Stimulated activated memory B cell treated with anti-CD40 and anti-IgM and Interleukin-4, amounts not matched to agents 10 μg/mL and 1 μg/mL and 100 μg/mL, for 72 hours (primary cell): ENCODE data around the gene CLEC10A.
"Not testable (repeated sequence)": the region's sequence is repeated elsewhere in the genome, so short reads cannot be mapped to it uniquely, and the experiment has no call there.

ENCODE experiments used
- ATAC-seq: fragments of 150-1000 bp; cut with Tn5 transposase; 2 replicates; pipeline ENCODE4 v1.10.0; 2021
- H3K27ac Mint-ChIP-seq: one replicate; pipeline ENCODE4 v1.8.0; 2022; ENCODE audit warnings: mild to moderate bottlenecking, mixed read lengths
- H3K27me3 Mint-ChIP-seq: one replicate; pipeline ENCODE4 v1.8.0; 2022; ENCODE audit warnings: mixed read lengths
- H3K36me3 Mint-ChIP-seq: one replicate; pipeline ENCODE4 v1.8.0; 2022; ENCODE audit warnings: mixed read lengths
- H3K4me1 Mint-ChIP-seq: one replicate; pipeline ENCODE4 v1.8.0; 2022; ENCODE audit warnings: mixed read lengths
- H3K4me3 Mint-ChIP-seq: one replicate; pipeline ENCODE4 v1.8.0; 2022; ENCODE audit warnings: mild to moderate bottlenecking, moderate library complexity, mixed read lengths
- H3K9me3 Mint-ChIP-seq: one replicate; pipeline ENCODE4 v1.8.0; 2022; ENCODE audit warnings: mixed read lengths

CLEC10A gene

DNA sequence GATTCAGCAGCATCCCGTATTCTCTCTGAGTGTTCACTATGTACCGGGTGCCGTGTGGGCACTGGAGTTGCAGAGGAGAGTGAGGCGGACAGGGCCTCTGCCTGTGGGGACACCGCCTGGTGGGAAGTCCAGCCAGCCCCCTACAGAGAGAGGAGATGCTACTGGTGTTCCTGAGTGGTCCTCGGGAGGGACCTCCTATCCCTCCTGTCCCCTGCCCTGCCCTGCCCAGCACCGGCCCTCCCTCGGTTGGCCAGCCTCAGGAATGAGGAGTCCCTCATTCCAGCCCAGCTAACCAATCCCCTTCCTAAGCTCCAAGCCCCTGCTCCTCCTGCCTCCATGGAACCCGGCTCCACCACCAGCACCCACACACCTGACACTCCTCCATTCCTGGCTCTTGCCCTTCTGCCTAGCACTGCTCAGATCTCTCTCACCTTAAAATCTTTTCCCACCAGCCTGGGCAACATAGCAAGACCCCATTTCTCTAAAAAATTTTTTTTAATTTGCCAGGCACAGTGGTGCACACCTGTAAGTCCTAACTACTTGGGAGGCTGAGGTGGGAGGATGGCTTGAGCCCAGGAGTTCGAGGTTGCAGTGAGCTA is 32.6 kb upstream of the CLEC10A start:
- Mint-ChIP-seq H3K36me3 (no peaks in the 10 kb centered on the region), H3K27ac (no peak overlapping the region), H3K4me3 (no peak overlapping the region), H3K4me1 (peaks cover 11% of the 10 kb centered on the region), H3K9me3 (peaks cover 3% of the 10 kb centered on the region), H3K27me3 (peaks cover 34% of the 10 kb centered on the region)
- ATAC-seq = no peak

DNA sequence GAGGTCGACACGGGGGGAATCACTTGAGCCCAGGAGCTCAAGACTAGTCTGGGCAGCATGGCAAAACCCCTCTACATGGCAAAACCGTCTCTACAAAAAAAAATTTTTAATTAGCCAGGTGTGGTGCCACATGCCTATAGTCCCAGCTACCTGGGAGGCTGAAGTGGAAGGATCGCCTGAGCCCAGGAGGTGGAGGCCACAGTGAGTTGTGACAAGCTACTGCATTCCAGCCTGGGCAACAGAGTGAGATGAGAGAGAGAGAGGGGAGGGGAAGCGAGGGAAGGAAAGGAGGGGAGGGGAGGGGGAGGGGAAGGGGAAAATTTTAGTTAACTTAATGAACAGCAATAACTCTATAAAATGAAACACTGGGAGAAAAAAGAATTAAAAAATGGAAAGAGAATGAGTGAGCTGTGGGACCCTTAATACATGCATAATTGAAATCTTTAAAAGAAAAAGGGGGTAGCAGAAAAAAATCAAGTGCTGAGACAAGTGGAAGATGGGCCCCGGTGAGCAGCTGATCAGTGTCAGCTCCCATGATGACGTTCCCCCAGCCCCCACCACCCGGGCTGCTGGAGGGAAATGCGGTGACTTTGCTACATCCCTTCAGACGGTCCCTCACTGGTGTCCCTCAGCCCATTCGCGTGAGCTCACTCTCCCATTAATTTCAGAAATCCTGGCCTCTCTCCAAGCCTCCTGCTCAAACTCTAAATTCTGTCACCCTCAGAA is 31.9 kb upstream of the CLEC10A start:
- H3K4me3 Mint-ChIP-seq = no peak overlapping the region
- no peak overlapping the region for H3K27ac Mint-ChIP-seq
- H3K4me1 Mint-ChIP-seq = peaks cover 11% of the 10 kb centered on the region
- H3K27me3 Mint-ChIP-seq = peaks cover 34% of the 10 kb centered on the region
- no peaks in the 10 kb centered on the region for H3K9me3 Mint-ChIP-seq
- ATAC-seq = no peak
- H3K36me3 Mint-ChIP-seq = no peaks in the 10 kb centered on the region

DNA sequence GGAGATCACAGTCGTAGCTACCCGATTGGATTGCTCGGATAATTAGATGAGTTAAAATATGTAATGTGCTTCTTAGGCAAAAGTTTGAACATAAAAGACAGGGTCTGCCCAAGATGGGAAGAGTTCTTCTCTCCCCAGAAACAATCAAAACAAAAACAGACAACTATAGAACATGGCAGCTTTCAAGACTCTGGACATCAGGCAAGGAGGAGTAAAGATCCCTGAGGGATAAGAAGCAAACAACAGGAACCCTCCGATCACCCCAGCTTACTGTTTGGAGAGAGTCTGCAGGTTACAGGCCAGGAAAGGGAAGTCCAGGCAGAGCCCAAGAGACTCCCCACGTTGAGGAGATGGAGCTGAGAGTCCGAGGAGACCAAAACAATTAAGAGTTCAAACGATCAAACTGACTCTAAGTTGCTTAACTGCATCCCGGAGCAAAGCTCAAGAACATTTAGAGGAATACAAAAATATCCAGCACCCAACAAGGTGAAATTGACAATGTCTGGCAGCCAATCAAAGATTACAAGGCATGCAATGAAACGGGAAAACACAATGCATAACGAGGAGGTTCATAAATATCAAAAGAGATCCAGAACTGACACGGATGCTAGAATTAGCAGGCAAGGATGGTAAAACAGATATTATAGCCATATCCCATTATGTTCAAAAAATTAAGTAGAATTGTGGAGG is 30.7 kb upstream of the CLEC10A start:
- Mint-ChIP-seq H3K4me1 (peaks cover 11% of the 10 kb centered on the region), H3K36me3 (no peaks in the 10 kb centered on the region), H3K27ac (no peak overlapping the region), H3K9me3 (no peaks in the 10 kb centered on the region), H3K27me3 (peaks cover 34% of the 10 kb centered on the region), H3K4me3 (no peak overlapping the region)
- ATAC-seq = no peak

DNA sequence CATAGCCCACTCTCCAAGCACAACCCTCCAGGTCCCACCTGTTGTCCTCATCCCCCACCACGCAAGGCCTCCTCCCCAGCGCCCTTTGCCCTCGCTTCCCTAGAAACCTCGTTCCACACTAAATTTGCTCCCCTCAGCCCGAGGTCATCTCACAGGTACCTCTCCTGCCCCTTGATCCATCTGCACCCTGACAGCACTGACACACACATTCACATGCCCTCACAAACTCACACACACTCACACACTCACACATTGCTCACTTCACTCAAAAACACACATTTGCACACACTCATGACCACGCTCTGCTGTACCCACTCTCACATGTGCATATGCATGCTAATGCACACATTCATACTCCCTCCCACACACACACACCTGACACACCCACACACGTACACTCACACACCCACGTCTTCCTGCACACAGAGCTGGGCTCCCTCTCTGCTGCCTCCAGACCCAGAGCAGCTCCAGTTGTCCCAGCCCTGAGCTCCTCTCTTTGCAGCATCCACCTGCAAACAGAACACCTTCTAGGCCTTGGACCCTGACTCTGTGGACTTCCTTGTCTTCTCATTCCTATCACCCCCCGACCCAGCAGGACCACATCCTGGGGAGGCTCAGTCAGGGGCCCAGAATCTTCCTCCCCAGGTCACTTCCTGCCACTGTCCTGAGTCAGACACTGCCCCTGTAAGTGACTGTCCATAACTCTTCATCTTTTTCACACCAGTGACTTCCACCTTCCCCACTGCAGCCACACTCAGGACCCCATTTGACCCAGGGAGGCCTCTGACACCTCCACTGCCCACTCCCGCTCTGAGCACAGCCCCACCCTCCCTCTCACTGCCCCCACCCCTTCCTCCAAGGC is 29.6 kb upstream of the CLEC10A start:
- H3K36me3 Mint-ChIP-seq = no peaks in the 10 kb centered on the region
- H3K27ac Mint-ChIP-seq = no peak overlapping the region
- peaks cover 34% of the 10 kb centered on the region for H3K27me3 Mint-ChIP-seq
- ATAC-seq = peak; percentile 6
- peaks cover 11% of the 10 kb centered on the region for H3K4me1 Mint-ChIP-seq
- no peak overlapping the region for H3K4me3 Mint-ChIP-seq
- H3K9me3 Mint-ChIP-seq = no peaks in the 10 kb centered on the region

GRCh38 chr17:7108981-7109380 is 28.9 kb upstream of the CLEC10A start:
- H3K4me3 Mint-ChIP-seq = no peak overlapping the region
- H3K27me3 Mint-ChIP-seq = peaks cover 34% of the 10 kb centered on the region
- no peaks in the 10 kb centered on the region for H3K9me3 Mint-ChIP-seq
- no peaks in the 10 kb centered on the region for H3K36me3 Mint-ChIP-seq
- no peak overlapping the region for H3K27ac Mint-ChIP-seq
- H3K4me1 Mint-ChIP-seq = peaks cover 11% of the 10 kb centered on the region
- no peak for ATAC-seq

GRCh38 chr17:7108560-7108925 is 28.5 kb upstream of the CLEC10A start:
- peaks cover 38% of the 10 kb centered on the region for H3K27me3 Mint-ChIP-seq
- H3K9me3 Mint-ChIP-seq = no peaks in the 10 kb centered on the region
- no peak for ATAC-seq
- no peak overlapping the region for H3K27ac Mint-ChIP-seq
- H3K4me1 Mint-ChIP-seq = peaks cover 11% of the 10 kb centered on the region
- H3K36me3 Mint-ChIP-seq = no peaks in the 10 kb centered on the region
- no peak overlapping the region for H3K4me3 Mint-ChIP-seq

DNA sequence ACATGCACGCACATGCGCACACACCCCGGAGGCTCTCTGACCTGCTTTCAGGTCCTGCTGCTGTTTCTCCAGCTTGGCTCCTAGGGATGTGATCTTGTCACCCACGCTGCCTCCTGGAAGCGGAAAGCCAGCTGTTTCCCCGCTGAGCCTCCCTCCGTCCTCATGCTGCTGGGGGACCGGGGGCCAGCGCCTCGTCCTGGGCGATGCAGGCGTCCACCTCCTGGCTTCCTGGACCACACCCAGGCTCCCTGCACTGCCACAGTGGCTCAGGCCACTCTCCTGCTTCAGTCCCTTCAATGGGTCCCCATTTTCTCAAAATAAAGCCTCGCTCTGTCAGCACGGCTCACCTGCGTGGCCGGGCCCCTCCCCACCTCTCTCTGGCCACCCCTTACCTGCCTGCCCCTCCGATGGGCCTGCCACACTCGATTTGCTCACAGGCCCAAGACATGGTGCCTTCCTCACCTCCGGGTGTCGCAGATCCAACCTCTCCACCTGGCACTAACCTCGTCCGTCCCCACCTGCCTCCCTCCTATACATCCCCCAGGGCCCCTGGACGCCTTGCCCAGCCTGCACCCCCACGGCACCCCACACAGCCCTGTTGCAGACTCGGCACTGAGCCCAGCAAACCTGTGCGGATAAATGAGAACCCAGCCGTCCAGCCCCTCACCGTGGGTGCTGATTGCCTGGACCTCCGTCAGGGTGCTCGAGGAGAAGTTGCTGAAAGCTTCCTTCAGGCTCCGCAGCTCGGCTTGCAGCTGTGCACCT is 27.9 kb upstream of the CLEC10A start:
- Mint-ChIP-seq H3K4me1 (peaks cover 11% of the 10 kb centered on the region), H3K36me3 (no peaks in the 10 kb centered on the region), H3K27me3 (peaks cover 44% of the 10 kb centered on the region), H3K27ac (no peak overlapping the region), H3K4me3 (no peak overlapping the region), H3K9me3 (no peaks in the 10 kb centered on the region)
- ATAC-seq = peak; percentile 18

DNA sequence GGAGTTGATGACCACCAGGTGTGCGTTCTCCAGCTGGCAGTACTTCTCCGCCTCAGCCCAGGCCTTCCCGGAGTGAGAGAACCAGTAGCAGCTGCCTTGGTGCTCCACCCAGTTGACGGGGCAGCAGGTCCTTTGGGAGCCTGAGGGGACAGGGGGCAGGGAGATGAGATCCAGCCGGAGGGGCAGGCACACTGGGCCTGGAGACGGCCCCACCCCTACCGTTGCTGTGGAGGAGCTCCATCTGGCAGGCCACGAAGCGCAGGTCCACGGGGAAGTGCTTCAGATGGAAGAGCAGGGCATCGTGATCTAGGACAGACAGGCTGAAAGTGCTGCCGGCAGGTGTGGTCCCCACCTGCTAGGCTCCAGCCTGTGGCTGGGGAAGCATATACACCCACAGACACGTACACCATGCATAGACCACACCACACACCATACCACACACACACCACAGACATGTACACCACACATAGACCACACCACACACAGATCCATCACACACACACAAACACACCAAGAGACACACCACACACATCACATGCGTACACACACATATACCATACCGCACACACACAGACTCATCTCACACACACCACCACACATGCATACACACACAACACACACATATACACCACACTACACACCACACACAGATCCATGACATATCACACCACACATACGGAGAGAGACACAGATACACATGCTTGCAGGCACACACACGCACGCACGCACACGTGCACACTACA is 27.1 kb upstream of the CLEC10A start:
- peaks cover 11% of the 10 kb centered on the region for H3K4me1 Mint-ChIP-seq
- ATAC-seq = no peak
- H3K27ac Mint-ChIP-seq = no peak overlapping the region
- no peak overlapping the region for H3K4me3 Mint-ChIP-seq
- peaks cover 52% of the 10 kb centered on the region for H3K27me3 Mint-ChIP-seq
- H3K9me3 Mint-ChIP-seq = no peaks in the 10 kb centered on the region
- no peaks in the 10 kb centered on the region for H3K36me3 Mint-ChIP-seq

GRCh38 chr17:7102421-7102820 is 22.4 kb upstream of the CLEC10A start:
- Mint-ChIP-seq H3K4me3 (no peak overlapping the region), H3K36me3 (no peaks in the 10 kb centered on the region), H3K4me1 (no peaks in the 10 kb centered on the region), H3K27me3 (peaks cover 36% of the 10 kb centered on the region), H3K27ac (no peak overlapping the region), H3K9me3 (no peaks in the 10 kb centered on the region)
- ATAC-seq = no peak

- H3K27ac Mint-ChIP-seq = no peak overlapping the region
- ATAC-seq = no peak
- H3K36me3 Mint-ChIP-seq = no peaks in the 10 kb centered on the region
- H3K4me3 Mint-ChIP-seq = no peak overlapping the region
- H3K27me3 Mint-ChIP-seq = peaks cover 30% of the 10 kb centered on the region
- no peaks in the 10 kb centered on the region for H3K9me3 Mint-ChIP-seq
- H3K4me1 Mint-ChIP-seq = peaks cover 5% of the 10 kb centered on the region
Observed at GRCh38 chr17:7101531-7101930, 21.5 kb upstream of the CLEC10A start.

DNA sequence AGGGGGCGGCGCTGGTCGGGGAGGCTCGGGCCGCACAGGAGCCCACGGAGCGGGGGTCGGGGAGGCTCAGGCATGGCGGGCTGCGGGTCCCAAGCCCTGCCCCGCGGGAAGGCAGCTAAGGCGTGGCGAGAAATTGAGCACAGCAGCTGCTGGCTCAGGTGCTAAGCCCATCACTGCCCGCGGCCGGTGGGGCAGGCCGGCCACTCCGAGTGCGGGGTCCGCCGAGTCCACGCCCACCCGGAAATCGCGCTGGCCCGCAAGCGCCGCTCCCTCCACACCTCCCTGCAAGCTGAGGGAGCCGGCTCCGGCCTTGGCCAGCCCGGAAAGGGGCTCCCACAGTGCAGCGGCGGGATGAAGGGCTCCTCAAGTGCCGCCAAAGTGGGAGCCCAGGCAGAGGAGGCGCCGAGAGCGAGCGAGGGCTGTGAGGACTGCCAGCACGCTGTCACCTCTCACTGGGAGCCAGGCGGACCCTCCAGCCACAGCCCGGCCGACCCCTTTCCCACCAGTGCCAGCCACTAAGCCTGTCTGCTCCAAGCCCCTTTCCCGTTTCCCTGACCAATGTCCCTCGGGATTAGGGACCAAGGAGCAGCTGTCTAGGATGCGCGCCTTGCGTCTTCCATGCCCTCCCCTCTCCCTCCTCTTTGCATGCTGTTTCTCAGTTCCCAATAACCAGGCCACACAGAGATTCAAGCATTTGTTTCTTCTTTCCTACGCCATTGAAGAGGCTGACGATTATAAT is 20.8 kb upstream of the CLEC10A start:
- peaks cover 30% of the 10 kb centered on the region for H3K27me3 Mint-ChIP-seq
- ATAC-seq, H3K9me3 Mint-ChIP-seq, H3K27ac Mint-ChIP-seq, H3K36me3 Mint-ChIP-seq, H3K4me3 Mint-ChIP-seq: not testable (repeated sequence)
- H3K4me1 Mint-ChIP-seq = peaks cover 11% of the 10 kb centered on the region

DNA sequence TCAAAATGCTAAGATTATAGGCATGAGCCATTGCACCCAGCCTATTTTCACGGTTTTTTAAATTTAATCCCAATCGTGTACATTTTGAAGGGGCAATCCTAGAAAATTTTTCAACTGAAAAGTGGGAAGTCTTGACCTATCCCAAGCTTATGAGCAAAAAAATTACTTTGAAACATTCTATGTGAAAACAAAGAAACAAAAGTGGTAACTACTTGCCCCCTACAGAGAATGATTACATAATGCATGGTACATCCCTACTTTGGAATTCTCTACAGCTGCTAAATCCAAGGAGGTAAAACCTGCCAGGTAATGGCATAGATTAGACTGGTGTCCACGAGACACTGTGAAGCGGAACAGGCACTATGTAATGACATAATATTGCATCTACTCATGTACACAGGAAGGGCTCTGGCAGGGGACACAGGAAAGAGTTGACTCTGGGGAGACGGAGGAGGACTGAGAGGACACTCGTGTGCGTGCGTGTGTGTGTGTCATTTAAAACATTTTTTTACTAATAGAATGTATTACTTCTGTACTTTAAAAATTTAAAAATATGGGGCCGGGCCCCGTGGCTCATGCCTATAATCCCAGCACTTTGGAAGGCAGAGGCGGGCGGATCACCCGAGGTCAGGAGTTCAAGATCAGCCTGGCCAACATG is 18.9 kb upstream of the CLEC10A start:
- no peak overlapping the region for H3K27ac Mint-ChIP-seq
- H3K9me3 Mint-ChIP-seq = no peaks in the 10 kb centered on the region
- peaks cover 30% of the 10 kb centered on the region for H3K4me1 Mint-ChIP-seq

GRCh38 chr17:7097940-7098339 is 17.9 kb upstream of the CLEC10A start:
- peaks cover 20% of the 10 kb centered on the region for H3K27me3 Mint-ChIP-seq
- peaks cover 32% of the 10 kb centered on the region for H3K4me1 Mint-ChIP-seq
- no peak overlapping the region for H3K27ac Mint-ChIP-seq
- no peak for ATAC-seq
- H3K9me3 Mint-ChIP-seq = no peaks in the 10 kb centered on the region
- H3K36me3 Mint-ChIP-seq = no peaks in the 10 kb centered on the region
- H3K4me3 Mint-ChIP-seq = no peak overlapping the region

More for the DNA sequence above, 18.9 kb upstream of the CLEC10A start:
- H3K4me3 Mint-ChIP-seq = no peak overlapping the region
- H3K27me3 Mint-ChIP-seq = peaks cover 30% of the 10 kb centered on the region
- ATAC-seq = no peak
- H3K36me3 Mint-ChIP-seq = no peaks in the 10 kb centered on the region
